Activated CD4-positive, alpha-beta T cell treated with anti-CD3 and anti-CD28 coated beads for 24 hours (primary cell): ENCODE data around the gene SLC7A6OS.
A peak's percentile ranks its signal among the peaks of the same experiment; 100 is the strongest.
"Not testable (repeated sequence)": the region's sequence is repeated elsewhere in the genome, so short reads cannot be mapped to it uniquely, and the experiment has no call there.

Source experiments
- DNase-seq, 2 donors: peaks; one replicate each; pipeline ENCODE4 v3.0.0-alpha.2; 2020; ENCODE audit warnings: low read depth in 2 of 2

SLC7A6OS gene

DNA sequence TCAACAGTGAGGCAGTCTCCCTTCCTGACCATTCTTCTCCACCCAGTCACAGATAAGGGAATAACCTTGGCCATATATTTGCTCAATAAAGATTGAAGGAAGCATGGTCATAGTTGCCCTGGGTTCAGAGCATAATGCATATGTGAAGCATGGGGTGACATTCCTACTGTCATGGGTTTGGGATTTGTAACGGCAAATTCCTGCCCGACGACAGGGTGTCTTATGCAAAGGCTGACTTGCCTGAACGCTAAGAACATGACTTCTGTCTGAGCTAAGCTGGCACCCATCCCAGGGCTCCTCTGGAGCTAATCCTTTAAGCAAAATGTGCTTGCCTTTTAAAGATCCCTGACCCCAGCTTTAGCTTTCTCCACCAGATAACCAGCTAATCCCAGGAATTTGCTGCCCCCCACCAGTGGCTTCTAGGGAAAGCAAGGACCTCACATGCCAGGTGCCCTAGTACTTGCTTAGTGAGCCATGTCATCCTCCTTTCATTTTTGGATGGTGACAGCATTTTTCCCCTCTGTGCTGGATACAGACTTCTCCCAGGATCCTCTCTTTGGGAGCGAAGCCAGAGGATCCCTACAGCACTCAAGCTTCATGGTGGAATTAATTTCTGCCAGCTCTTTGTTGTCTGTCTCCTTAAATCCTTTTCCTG is 11.7 kb downstream of the SLC7A6OS start:
- DNase-seq = no peak

DNA sequence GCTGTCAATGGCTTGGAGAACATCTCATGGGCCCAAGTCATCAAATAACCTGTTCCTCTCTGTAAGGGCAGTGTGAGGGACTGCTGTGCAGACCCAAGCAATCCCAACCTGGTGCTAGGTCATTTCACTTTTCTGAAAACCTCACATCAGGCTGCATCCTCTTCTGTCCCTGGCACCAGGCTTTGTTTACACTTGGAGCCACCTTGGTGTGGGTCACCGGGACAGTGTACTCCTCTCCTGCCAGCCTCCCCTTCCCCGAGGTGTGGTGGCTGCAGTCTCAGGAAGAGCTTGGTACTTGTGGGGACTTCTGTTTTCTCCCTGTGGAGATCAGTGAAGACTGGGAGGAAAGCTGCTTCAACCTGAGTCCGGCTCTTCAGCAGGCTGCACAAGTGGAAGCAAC is 12.4 kb downstream of the SLC7A6OS start:
- DNase-seq = no peak

DNA sequence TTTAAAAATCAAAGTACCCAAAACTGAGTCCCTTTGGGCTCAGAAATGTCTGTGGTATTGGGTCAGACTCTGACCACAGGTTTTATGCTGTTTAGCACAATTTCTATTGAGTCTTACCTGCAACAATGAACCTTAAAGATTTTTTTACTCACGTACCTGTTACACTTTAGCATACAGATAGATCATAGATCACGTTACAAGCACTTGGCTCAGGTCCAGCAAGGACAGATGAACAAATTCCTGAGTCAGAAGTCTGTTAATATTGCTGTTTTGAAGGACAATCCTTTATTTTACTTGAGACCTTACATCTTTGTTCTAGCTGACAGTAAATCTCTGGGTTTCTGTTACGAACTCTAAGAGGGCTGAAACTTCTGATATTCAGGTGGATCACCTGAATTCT is 12.8 kb downstream of the SLC7A6OS start:
- DNase-seq = no peak

DNA sequence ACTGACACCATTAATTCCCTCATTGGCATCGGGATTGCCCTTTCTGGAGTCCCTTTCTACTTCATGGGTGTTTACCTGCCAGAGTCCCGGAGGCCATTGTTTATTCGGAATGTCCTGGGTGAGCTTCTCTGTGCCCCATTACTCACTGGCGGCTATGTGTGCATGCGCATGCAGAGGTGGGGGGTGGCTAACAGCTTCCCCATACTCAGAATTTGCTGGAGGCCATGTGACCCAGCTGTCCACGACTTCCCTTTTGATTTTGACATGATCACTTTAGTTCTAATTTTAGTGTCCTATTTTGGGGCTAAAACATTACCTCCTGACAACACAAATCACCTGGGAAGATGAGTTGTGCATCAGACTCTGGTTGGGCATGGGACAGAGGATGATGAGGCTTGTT is 14.1 kb downstream of the SLC7A6OS start:
- no peak for DNase-seq

DNA sequence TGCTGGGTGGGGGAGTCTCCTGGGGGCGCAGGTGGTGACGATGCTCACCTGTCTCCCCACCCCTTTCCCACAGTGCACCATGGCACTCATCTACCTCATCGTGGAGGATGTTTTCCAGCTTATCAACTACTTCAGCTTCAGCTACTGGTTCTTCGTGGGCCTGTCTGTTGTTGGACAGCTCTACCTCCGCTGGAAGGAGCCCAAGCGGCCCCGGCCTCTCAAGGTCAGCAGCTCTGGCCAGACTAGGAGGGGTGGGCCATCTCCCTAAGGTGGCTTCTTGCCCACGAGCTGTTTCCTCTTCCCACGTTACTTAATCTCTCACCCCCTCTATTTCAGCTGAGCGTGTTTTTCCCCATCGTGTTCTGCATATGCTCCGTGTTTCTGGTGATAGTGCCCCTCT is 14.5 kb downstream of the SLC7A6OS start:
- no peak for DNase-seq

DNA sequence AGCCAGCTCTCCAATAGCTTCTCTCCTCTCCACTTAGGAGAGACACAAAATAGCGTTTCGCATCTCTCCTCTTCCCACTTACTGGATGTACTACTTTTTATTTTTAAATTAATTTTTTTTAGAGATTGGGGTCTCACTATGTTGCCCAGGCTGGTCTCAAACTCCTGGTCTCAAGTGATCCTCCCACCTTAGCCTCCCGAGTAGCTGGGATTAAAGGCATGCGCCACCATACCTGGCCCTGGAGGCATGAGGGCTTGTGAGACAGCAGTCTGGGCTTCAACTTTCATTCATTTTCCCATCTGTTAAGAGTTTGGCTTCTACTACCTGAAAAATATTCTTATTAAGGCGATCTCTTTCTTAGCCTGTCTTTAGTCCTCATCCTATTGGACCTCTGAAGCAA is 18.3 kb downstream of the SLC7A6OS start:
- no peak for DNase-seq

DNA sequence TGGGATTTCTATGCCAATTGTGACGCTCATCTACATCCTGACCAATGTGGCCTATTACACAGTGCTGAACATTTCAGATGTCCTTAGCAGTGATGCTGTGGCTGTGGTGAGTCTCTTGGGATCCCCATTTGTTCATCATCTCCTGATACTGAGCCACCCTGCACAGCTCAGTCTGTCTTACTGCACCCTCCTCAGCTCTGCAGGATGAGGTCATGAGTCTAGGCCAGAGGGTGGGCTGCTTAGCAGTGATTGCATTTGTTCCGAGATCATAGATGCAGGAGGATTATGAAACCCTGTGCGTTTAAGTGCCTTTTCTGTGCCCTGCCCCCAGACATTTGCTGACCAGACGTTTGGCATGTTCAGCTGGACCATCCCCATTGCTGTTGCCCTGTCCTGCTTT is 19.5 kb downstream of the SLC7A6OS start:
- DNase-seq = no peak

DNA sequence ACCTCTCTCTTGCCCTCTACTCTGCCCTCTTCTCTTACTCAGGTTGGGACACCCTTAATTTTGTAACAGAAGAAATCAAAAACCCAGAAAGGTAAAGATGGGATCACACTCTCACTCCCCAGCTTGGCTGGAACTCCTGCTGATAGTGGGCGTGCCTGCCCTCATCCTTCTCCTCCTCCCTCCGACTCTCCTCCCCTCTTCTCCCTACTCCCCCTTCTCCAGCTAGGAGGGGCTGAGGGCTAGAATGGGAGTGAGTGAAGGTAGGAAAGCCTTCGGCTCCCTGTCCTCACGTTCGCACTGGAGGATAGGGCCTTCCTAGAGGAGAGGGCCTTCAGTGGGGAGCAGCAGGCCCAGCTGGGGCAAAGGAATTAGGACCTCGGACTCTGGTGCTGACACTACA is 20.3 kb downstream of the SLC7A6OS start:
- no peak for DNase-seq

DNA sequence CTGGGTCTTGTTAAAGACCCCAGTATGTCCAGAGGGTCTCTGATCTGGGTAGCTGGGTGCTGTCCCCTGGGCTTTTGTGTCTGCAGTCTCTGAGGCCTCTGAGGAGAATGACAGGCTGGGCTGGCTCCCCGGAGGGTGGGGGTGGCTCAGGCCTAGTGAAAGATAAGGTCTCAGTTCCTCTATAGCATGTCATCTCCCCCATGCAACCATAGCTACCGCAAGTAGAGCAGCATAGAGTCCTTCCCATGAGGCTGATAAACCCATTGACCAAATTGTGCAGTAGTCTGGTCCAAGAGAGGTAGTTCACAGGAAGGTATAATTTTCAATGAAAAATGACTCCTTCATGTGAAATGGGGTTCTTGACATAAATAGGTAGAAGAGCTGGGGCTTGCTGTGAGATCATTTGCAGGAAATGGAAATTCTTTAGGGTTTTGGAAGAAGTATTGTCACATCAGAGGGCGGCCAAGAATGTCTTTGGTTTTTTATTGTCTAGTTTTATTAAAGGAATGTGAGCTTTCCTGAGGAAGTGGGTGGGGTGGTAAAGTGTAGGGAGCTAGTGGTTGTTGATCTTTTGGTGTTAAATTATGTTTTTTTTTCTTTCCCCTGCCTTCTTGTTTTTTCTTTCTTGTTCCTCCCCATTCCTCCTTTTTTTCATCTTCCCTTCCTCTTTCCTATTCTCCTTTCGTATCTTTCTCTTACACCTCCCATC is 21.0 kb downstream of the SLC7A6OS start:
- DNase-seq = peak in 1 of 2 donors; percentile 48

DNA sequence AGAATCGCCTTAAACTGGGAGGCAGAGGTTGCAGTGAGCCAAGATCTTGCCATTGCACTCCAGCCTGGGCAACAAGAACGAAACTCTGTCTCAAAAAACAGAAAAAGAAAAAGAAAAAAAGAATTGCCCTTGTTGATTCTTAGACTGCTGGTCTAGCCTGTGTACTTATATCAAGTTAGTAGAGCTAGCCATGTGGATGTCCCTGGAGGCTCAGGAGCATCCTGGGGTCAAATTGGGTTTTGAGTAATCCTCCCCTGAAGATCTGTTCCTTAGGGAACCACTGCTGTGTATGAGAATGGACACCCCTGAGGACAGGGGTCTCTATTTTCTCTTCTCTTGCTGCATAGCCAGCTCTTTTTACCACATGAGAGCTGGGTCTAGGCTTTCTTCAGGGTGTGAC is 21.5 kb downstream of the SLC7A6OS start:
- no peak for DNase-seq

DNA sequence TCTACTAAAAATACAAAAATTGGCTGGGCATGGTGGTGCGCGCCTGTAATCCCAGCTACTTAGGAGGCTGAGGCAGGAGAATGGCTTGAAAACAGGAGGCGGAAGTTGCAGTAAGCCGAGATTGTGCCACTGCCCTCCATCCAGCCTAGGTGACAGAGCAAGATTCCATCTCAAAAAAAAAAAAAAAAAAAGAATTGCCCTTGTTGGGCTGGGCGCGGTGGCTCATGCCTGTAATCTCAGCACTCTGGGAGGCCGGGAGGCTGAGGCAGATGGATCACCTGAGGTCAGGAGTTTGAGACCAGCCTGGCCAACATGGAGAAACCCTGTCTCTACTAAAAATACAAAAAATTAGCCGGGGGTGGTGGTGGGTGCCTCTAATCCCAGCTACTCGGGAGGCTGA is 21.9 kb downstream of the SLC7A6OS start:
- DNase-seq = not testable (repeated sequence)

DNA sequence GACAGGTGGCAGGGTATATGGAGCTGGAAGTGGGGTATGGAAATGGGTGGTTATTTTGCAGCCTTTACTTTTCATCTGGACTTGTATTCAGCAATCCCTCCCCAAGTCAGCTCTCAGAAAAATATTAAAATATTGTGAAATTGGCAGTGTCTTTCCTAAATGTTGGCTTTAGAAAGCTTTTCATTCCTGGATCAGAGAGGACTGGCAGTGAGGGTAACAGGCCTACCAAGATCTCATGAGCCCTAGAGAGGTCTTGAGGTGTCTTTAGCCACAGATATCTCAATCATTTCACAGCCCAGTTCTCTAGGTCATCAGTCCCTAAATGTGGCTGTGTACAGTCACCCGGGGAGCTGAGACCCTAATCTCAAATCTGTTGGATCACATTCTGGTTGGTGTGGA is 22.5 kb downstream of the SLC7A6OS start:
- no peak for DNase-seq

DNA sequence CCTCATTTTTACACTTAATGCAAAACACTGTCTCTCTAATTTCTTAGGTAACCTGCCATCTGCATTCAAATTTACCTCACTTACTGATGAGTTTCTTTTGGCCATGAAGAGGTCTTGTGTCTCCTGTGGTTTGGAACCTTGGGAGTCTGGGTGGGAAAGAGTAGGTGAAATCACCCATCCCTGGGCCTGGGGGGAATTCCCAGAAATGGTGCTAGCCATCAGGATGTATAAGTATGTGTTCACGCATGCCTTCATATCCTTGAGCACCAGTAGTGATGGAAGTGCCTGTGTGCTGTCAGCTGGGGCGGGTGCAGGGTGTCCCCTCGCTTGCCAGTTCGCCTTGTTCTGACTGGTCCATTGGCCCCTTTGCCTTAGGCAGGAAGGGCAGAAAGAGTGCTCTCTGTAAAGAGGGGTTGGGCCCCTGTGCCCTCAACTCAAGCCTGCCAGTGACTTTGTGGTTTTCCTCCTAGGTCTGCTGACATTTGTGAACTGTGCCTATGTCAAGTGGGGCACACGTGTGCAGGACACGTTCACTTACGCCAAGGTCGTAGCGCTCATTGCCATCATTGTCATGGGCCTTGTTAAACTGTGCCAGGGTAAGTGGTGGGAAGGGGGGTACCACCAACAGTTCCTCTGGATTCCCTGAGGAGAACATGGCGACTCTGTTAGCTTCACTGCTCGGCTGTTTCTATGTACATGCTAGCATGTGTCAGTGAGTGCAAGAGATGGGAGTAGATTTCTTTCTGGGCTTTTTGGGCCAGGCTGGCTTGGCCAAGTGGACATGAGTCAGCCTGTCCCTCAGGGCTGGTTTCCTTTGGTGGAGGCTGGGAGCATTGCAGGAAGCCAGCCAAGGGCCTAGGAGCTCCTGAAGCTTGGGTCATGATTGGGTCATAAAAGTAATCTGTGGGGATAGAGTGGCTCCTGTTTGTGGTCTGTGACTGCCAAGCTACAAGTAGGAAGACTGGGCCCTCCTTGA is 23.2 kb downstream of the SLC7A6OS start:
- no peak for DNase-seq

DNA sequence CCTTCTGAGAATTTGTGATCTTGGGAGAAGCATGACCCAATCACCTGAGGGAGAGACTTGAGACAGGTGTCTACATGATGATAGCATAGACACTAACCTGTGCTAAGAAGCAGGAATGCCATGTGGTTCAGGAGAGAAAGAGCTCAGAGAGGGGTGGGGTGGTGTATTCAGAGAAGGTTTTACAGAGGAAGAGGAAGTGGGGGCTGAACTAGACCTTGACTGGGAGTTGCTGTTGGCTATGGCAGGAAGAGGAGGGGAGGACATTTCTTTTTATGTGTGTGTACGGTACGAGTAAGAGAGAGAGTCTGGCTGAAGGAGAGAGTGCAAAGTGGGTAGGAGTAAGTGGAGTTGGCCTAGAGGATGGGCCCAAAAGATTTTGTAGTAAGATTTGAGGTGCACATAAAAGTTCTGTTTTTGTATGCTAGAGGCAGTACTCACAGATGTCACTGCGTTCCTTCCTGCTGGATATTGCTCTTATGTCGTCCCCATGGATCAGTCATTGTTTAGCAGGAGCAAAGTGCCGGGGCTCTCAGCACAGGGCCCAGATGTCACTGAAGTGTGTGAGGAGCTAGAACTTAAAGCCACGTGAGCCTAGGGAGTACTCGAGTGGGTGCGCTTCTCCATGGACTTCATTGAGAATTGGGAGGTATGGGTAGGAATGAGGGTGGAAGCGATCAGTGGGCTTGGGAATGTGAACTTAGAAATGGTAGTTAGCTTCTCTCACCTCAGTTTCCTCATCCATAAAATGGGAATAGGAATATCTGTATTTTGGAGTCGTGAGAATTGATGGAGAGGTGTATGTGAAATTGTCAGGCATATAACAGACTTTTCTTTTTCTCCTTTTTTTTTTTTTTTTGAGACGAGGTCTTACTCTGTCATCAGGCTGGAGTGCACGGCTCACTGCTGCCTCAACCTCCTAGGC is 24.3 kb downstream of the SLC7A6OS start:
- DNase-seq = no peak

DNA sequence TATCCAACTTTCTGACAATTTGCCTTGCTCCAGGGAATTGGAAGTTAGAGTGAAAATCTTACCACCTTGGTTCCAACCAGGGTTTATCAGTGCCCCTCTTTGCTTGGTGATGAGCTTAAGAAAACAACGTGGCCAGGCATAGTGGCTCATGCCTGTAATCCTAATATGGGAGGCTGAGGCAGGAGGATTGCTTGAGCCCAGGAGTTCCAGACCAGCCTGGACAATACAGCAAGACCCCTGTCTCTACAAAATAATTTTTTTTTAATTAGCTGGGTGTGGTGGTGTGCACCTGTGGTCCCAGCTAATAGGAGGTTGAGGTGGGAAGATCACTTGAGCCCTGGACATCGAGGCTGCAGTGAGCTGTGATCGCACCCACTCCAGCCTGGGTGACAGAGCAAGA is 25.1 kb downstream of the SLC7A6OS start:
- no peak for DNase-seq

DNA sequence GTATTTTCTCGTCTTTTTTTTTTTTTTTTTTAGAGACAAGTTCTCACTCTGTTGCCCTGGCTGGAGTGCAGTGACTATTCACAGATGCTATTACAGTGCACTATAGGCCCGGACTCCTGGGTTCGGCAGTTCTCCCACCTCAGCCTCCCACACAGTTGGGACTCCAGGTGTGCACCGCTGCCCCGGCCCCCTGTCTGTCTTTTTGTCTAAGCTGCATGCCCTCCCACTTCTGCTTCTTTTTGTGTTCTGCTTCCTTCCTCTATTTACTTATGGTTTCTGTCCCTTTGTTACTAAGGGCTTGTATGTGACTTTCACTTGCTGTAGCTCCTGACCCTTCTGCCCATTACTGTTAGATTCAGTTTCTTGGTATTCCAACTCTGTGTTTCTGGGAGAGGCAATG is 25.9 kb downstream of the SLC7A6OS start:
- no peak for DNase-seq

DNA sequence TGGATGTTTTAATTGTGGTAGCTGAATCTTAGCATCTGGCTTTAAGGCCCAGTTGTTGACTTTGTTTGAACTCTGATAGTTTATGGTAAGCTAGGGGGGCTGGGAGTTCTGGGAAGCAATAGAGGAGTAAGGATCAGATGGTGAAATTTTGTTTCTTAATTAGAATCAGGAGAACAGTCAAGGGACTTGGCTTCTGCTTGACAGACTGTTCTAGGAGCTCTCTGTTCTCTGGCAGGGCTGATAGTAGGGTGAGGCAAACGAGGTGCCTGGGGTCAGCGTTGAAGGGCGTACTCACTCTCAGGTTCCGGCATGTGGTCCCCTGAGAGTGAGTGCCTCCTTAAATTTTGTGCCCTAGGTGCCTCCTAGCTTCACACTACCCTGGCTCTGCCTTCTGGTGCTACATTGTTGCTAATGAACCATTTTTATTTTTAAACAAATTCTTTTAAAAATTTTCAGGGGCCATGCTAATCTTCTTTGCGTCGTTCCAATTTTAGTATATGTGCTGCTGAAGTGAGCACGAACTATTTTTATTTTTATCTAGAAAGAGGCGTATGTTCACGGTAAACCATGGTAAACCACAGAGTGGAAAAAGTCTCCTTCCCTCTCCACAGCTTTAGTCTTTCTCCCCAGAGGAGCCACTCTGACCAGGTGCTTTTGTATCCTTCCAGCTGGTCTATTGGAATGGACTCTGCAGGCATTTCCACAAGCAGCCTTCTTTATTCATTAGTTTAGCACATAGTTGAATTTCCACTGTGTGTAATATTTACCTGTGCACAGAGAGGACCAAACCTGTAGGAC is 26.7 kb downstream of the SLC7A6OS start:
- no peak for DNase-seq

DNA sequence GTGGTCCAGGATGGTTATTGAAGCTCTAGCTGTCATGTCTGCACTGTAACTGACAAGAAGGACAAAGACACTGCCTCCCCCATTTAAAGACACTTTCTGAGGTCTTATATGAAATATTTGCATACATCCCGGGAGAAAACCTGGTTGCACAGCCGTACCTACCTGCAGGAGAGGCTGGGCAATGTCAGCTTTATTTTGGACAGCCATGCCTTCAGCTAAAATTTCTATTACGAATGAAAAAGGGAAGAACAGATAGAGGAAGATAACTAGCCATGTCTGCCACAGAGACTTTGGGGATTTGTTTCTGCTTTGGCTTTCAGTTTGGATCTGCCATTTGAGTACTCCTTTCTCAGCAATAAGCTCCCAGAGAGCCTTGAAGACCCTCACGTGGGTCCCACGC is 27.4 kb downstream of the SLC7A6OS start:
- DNase-seq = no peak

DNA sequence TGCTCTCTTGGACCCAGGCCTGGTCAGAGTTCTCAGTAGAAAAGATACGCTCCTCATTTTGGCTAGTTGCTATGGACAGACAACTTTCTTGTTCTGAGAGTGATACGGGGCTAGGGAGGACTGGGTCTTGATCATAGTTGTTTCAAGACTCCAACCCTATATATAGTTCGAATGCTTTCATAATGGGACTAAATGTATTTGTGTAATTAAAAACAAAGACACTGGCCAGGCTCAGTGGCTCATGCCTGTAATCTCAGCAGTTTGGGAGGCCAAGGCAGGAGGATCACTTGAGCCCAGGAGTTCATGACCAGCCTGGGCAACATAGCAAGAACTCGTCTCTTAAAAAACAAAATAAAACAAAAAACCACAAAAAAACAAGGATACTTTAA is 28.7 kb downstream of the SLC7A6OS start:
- no peak for DNase-seq

DNA sequence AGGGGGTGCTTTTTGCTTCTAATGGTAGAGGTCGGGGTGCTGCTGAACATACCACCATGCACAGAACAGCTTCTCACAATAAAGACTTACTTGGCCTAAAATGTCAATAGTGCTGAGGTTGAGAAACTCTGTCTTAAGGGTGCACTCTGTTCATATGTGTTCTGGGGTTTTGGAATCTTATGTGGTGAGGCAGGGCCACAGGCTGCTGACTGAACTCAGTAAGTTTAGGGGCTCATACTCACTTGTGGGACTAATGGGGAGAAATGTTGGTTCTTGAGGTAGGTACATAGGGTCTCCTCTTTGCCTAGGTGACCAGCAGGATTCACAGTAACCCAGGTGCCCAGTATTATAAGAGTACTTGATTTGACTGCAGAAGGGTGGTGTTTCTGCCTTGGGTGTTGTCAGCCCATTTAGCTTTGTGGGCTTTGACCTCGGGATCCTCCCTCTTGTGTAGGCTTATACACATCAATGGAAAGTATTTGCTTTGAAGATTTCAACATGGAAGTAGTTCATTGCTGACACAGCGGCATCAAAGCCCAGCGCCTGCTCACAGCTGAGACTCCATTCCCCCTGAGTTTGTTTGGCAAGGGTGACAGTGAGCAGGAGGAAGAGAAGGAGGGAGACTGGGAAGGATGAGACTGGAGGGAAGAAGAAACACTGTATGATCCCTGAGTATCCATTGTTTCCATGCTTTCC is 29.2 kb downstream of the SLC7A6OS start:
- DNase-seq = no peak
